ENCODE results near the gene FXYD7.

FXYD7 gene

DNA sequence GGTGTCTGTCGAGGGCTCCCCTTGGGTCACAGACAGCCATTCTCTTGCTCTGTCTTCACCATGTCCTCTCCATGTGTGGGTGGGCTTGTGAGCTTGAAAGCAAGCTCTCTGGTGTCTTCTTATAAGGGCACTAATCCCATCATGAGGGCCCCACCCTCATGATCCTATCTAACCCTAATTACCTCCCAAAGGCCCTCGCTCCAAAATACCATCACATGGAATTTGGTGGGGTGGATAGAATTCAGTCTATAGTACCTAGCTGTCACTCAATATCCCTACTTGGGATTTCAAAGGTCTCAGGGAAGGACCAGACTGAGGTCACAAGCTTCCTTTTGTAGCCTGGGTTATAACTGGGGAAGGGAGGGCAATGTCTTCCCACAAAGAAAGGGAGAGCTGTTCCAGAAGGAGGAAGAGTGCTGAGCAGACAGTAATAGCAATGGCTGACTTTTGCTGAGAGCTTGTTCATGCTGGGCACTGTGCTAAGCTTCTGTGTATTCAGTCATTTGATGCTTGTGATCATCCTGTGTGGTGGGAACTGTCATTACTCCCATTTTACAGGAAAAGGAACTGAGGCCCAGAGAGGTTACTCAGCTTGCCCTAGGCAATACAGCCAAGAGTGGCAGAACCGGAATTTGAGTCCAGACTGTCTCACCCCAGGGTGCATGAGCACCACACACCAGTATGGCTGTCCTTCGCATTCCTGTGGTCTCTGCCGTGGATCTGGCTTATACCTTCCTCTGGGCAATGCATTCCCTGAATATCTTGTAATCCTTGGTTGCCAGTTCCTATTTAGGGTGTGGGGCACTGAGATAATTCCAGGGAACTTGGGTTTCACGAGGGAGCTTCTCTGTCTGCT, 19.6 kb downstream of the FXYD7 start:
- no peak for DNase-seq (ENCODE audit: low read depth in 3 of 3, low spot score in 1 of 3)

DNA sequence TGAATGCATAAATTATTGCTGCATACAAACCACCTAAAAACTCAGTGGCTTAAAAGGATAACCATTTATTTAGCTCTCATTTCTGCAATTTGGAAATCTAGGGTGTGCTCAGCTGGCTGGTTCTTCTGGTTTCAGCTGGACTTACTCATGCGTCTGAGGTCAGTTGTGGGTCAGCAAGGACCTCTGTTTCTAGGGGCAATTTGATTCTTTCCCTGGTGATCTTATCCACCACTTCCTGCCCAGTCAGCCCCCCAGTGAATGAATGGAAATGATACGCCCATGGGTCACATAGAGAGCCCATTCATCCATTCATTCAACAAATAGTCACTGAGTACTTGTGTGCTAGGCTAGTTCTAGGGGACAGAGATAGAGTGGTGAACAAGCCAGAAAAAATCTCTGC, 21.4 kb downstream of the FXYD7 start:
- DNase-seq (ENCODE audit: low read depth in 3 of 3, low spot score in 1 of 3), result no peak

DNA sequence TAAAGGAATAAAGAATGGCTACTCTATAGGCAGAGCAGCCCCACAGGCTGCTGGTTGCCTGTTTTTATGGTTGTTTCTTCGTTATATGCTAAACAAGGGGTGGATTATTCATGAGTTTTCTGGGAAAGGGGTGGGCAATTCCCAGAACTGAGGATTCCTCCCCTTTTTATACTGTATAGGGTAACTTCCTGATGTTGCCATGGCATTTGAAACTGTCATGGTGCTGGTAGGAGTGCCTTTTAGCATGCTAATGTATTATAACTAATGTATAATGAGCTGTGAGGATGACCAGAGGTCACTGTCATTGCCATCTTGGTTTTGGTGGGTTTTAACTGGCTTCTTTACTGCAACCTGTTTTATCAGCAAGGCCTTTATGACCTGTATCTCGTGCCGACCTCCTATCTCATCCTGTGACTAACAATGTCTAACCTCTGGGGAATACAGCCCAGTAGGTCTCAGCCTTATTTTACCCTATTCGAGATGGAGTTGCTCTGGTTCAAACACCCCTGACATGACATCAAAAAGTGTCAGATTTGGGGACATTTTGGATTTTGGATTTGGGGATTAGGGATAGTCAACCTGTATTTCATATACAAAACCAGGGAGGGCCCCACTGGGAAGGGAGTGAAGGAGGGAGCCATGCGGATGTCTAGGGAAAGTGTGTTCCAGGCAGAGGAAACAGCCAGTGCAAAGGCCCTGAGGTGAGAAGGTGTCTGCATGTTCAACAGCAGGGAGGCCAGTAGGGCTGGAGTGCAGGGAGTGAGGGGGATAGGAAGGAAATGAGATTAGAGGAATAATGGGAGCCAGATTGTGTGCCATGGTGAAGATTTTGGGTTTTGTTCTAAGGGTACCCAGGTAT, 22.4 kb downstream of the FXYD7 start:
- no peak for DNase-seq (ENCODE audit: low read depth in 3 of 3, low spot score in 1 of 3)

DNA sequence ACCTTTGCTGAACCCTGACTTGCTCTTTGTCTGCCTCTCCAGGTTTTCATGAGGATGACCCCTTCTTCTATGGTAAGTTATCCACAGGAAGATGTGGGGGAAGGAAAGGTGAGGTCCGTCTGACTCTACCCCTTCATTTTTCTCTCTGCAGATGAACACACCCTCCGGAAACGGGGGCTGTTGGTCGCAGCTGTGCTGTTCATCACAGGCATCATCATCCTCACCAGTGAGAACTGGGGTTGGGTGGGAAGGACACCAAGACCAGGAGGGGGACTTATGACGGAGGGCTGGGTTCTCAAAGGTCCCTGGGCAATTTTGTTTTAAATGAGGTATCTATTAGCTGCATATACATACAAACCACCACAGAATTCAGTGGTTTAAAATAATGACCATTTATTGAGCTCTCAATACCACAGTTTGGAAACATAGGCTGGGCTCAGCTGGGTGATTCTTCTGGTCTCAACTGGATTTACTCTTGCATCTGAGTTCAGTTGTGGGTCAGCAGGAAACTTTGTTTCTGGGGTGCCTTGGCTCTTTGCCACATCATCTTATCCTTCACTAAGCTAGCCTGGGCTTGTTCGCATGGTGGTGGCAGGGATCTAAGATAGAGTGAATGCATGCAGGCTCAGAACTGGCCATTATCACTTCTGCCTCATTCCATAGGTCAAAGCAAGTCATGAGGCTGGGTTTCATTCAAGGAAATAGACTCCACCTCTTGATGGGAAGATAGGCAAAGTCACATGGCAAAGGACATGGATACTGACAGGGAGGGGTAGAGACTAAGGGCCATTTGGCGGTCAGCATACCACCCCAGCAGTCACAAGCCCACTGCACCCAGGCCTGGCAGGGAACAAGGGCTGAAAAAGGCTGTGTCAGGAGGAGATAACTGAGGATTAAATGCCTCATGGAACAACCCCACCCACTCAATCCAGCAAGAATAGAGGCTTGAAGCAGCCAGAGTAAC, 23.3 kb downstream of the FXYD7 start:
- no peak for DNase-seq (ENCODE audit: low read depth in 3 of 3, low spot score in 1 of 3)

DNA sequence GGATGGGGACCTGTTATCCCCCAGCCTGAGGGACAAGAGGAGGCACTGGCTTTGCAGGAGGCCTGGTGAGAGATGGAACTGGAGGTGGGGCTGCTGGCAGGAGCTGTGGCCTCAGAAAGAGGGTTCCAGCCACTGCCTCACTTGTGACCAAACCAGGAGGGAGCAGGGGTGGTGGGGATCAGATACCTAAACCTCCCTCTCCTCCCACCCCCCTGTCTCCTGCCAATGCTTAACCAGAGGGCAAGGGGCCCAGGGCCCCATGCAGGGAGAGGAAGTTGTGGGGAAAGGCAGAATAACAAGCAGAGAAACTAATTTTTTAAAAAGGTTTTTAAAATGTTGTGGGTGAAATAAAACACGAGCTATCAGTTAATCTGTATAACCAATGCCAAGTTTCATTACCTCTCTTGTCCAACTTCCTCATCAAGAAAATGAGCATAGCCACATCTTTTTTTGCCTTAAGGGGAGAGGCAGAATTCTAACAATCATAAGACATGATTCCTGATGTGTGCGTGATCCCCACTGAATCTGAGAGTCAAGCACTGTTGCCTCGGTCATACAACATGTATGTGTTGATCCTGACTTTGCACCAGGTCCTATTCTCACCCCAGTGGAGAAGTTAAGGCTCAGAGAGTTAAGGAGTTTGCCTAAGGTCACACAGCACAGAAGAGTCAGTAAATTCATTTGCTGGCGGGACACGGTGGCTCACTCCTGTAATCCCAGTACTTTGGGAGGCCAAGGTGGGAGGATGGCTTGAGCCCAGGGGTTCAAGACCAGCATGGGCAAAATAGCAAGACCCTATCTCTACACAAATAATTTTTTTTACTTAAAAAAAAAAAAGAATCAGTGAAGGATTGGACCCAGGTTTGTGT, 24.4 kb downstream of the FXYD7 start:
- no peak for DNase-seq (ENCODE audit: low read depth in 3 of 3, low spot score in 1 of 3)

DNA sequence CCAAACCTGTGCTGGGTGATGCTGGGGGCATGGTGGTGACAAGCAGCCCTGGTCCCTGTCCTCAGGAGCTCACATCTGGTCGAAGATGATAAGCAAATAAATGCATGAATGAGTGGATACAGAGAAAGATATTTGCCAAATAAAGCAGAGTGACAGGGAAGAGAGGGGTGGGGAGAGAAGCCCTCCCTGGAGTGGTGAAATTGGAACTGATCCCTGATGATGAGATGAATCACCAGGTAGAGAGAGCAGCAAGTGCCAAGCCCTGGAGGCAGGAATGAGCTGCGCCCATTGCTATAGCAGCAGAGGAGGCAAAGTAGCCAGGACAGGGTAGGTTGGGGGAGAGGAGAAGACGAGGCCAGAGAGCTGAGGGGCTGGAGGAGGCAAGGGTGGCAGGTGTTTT, 25.1 kb downstream of the FXYD7 start:
- DNase-seq (ENCODE audit: low read depth in 3 of 3, low spot score in 1 of 3), result no peak

DNA sequence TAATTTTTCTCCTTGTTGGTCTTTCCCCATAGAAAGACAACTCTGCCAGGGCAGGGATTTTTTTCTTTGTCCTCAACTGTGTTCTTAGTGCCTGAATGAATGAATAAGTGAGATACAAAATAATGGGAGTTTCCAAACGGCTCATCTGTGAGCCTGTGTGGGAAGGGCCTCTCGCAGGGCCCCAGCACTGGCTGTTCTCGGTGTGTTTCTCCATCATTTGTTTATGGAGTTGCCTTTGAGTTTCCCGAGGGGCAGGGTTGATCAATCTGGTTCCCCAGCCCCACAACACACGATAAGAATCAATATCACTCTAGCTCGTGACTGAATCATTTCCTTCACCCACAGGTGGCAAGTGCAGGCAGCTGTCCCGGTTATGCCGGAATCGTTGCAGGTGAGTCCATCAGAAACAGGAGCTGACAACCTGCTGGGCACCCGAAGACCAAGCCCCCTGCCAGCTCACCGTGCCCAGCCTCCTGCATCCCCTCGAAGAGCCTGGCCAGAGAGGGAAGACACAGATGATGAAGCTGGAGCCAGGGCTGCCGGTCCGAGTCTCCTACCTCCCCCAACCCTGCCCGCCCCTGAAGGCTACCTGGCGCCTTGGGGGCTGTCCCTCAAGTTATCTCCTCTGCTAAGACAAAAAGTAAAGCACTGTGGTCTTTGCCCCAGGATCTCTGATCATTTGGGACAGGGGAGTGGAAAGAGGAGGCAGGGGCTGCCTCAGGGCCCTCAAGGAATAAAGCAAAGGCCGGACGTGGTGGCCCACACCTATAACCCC, 26.4 kb downstream of the FXYD7 start:
- no peak for DNase-seq (ENCODE audit: low read depth in 3 of 3, low spot score in 1 of 3)

DNA sequence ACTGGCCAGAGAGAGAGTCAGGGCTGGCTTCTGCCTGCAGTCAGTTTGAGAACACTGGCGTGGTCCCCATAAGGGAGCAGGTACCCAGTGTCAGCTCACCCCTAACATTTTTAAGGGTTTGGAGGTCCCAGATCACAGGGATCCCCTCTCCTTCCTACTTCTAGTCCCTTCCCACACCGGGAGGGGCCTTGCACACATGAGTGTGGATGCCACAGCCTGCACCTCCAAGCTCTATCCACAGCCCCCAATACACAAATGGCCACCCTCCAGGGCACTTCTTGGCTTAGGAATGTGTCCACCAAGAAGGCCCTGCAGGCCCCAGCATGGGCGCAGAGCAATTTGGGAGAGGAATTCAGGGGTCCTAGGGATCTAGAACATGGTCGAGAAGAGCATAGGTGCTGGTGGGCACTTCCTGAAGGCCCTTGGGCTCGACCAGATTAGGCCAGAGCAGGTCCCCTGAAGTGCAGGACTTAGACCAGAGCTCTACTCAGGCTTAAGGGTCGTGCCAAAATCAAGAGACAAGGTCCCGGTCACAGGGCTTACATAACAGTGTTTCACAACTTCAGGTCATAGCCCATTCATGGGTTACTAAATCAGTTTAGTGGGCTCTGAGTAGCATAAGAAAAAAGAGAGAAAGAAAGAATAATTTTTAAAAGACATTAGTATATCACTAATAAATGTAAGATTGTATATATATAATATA, 27.5 kb downstream of the FXYD7 start:
- no peak for DNase-seq (ENCODE audit: low read depth in 3 of 3, low spot score in 1 of 3)

DNA sequence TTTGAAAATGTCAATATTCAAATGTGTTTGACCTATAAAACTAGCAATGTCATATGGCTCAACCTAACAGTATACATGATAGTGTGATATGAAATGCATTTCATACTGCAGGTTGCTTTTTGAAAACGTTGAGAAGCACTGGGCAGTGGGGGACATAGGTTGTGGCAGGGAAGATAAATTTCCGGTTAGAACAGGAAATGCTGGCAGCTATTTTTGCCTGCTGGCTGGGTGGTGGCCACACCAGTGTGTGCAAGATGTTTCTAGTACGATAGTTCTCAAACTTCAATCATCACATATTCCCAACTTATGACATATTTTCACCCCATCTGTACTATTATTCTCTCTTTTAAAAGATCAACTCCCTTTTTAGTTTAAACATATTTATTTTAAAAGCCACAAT, 28.7 kb downstream of the FXYD7 start:
- DNase-seq (ENCODE audit: low read depth in 3 of 3, low spot score in 1 of 3), result no peak

DNA sequence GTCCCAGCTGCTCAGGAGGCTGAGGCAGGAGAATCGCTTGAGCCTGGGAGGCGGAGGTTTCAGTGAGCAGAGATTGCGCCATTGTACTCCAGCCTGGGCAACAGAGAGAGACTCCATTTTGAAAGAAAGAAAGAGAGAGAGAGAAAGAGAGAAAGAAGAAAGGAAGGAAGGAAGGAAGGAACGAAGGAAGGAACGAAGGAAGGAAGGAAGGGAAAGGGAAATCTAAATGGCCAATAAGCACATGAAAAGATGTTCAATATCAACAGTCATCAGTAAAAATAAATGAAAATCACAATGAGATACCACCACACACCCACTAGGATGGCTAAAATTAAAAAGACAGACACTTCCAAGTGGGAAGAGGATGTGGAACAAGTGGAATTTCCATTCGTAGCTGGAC, 31.2 kb downstream of the FXYD7 start:
- no peak for DNase-seq (ENCODE audit: low read depth in 3 of 3, low spot score in 1 of 3)

DNA sequence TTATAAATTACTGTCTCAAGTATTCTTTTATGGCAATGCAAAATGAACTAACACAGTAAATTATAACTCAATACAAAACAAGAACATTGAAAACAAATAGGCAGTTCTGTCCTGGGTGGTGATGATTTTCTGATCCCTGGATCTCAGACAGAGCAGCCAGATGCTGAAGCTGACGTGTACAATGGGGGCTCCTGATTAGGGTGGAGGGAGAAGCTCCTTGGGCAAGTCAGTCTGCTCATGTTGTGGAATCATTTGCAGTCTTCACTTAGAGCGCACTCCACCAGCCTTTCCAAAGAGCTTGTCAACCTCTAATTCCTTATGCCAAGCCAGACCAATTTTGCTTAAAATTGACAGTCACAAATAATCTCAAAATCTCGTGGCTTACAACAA, 33.1 kb downstream of the FXYD7 start:
- no peak for DNase-seq (ENCODE audit: low read depth in 3 of 3, low spot score in 1 of 3)

DNA sequence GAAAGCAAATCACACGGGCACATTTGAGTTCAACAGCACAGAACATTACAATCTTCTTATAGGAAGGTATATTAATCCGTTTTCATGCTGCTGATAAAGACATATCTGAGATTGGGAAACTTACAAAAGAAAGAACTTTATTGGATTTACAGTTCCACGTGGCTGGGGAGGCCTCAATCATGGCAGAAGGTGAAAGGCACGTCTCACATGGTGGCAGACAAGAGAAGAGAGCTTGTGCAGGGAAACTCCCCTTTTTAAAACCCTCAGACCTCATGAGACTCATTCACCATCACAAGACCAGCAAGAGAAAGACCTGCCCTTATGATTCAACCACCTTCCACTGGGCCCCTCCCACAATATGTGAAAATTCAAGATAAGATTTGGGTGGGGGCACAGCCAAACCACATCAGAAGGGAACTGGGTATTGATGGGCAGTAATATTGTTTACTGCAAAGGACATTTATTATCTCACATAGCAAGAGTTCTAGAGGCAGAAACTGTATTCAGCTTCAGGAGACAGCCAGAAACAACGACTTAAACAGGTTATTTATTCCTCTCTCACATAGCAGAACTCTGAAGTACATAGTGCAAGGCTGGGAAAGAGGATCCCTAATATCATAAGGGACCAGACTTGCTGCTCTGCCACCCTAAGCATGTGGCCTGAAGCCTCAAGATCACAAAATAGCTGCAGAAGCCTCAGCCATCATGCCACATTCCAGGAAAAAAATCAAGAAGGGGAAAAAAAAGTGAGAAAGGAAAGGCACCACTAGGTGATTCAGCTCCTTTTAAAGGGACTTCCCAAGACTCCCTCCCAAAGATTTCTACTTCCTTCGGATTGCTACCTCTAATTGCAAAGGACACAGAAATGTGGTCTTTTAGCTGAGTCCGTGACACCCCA, 34.6 kb downstream of the FXYD7 start:
- DNase-seq (ENCODE audit: low read depth in 3 of 3, low spot score in 1 of 3), result no peak

DNA sequence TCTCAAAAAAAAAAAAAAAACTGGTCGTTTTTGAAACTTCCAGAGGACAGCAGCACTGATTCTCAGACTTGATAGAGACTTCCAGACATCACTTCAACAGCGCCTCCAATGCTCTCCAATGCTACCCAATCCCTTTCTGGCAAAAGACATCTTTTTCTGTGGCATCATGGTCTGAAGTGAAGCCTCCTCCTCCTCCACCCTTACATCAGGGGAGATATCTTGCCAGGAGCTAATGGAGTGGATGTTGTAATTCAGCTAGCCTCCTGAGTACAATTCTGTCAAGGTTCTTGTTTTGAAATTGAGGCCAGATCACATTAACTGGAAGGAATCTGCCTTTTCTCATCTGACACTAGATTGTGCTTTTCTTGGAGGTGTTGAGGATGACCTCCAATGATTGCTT, 35.6 kb downstream of the FXYD7 start:
- no peak for DNase-seq (ENCODE audit: low read depth in 3 of 3, low spot score in 1 of 3)

DNA sequence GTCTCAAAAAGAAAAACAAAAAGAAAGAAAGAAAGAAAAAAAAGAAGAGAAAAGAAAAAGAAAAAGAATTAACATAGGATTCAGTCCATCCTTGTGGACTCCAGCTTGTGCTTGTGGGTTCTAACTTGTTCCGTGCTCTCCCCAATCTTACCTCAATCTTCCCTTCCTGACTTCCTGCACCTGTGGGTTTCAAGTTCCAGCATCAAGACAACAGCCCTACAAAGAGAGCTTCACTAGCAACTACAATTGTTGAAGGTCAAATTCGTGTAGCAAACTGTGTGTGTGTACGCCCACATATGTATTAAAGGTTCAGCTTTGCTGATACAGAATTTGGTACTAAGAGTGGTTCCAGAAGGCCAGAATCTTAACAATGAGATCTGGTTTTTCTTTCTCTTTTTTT, 36.8 kb downstream of the FXYD7 start:
- no peak for DNase-seq (ENCODE audit: low read depth in 3 of 3, low spot score in 1 of 3)

DNA sequence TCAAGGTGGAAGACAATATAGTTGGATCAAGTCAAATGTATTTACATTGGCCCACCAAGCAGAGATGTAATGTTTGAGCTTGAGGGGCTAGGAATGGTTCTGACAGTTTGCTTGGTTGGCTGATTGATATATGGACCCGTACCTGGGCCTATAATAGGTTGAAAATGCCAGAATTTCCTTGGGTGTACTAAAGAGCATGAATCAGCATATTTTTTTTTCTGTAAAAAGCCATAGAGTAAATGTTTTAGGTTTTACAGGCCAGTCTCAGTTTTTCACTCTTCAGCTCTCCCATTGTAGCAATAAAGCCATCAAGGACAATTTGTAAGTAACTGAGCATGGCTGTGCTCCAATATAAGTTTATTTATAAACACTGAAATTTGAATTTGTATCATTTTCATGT, 38.3 kb downstream of the FXYD7 start:
- no peak for DNase-seq (ENCODE audit: low read depth in 3 of 3, low spot score in 1 of 3)

DNA sequence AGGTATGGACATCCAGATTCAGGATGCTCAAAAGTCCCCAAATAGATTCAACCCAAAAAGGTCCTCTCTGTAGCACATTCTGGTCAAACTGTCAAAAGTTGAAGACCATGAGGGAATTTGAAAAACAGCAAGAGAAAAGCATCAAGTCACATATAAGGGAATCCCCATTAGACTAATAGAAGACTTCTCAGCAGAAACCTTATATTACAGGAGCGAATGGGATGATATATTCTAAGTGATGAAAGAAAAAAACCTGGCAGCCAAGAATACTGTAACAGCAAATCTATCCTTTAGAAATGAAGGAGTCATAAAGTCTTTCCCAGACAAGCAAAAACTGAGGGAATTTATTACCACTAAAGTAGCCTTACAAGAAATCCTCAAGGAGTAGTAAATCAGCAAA, 41.2 kb downstream of the FXYD7 start:
- no peak for DNase-seq (ENCODE audit: low read depth in 3 of 3, low spot score in 1 of 3)

DNA sequence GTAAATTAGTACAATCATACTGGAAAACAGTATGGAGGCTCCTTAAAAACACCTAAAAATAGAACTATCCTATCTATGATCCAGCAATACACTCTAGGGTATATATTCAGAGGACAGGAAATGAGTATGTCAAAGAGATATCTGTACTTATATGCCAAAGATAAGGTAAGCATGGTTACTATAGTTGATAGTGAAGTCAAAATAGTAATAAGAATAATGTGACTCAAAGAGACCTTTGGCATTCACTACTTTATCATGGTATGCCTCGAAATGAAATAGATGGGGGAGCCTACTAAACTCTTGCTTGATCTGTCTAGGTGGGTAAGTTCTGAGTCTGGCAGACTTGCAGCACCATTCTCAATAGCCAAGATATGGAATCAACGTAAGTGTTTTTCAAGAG, 41.8 kb downstream of the FXYD7 start:
- no peak for DNase-seq (ENCODE audit: low read depth in 3 of 3, low spot score in 1 of 3)

Data from stimulated activated CD4-positive, alpha-beta T cell treated with anti-CD3 and anti-CD28 coated beads, TNF-alpha, amount 100 ng/mL, for 1 hour (primary cell).